Neural cell (in vitro differentiated cells): ENCODE measurements around the gene LRRC4. TPM values are rescaled to one million over a fixed set of nuclear protein-coding genes. Genes with fewer than 3 reads are reported as not detected.

Experiments
- H2AFZ ChIP-seq: fragments of 200-600, 300-800 bp; sonication (generic), shearing (Covaris generic); 2 replicates; pipeline ENCODE4 v1.6.0; 2014; ENCODE audit warnings: low read depth, mild to moderate bottlenecking, antibody characterized with exemption, low read length, moderate library complexity
- H3F3A ChIP-seq: fragments of 200-600 bp; shearing (Covaris generic); 2 replicates; pipeline ENCODE4 v1.6.1; 2016; ENCODE audit warnings: mild to moderate bottlenecking, moderate library complexity, mixed read lengths, antibody characterized with exemption, low read length; ENCODE audit not compliant: insufficient read depth, poor library complexity, severe bottlenecking
- H3K27ac ChIP-seq: fragments of 200-600, 300-800 bp; sonication (generic), shearing (Covaris generic); 2 replicates; pipeline ENCODE4 v1.5.1; 2014; ENCODE audit warnings: mild to moderate bottlenecking, low read length, moderate library complexity
- H3K27me3 ChIP-seq: fragments of 300-800, 200-600 bp; sonication (generic), shearing (Covaris generic); 2 replicates; pipeline ENCODE4 v1.6.0; 2014; ENCODE audit warnings: mild to moderate bottlenecking, low read depth, low read length, moderate library complexity; ENCODE audit not compliant: insufficient read depth
- H3K36me3 ChIP-seq: fragments of 300-800, 200-600 bp; sonication (generic), shearing (Covaris generic); 2 replicates; pipeline ENCODE4 v1.5.1; 2014; ENCODE audit warnings: mild to moderate bottlenecking, antibody characterized with exemption, low read length, moderate library complexity; ENCODE audit not compliant: insufficient read depth
- H3K4me2 ChIP-seq: fragments of 300-800, 200-600 bp; sonication (generic), shearing (Covaris generic); 2 replicates; pipeline ENCODE4 v1.6.0; 2014; ENCODE audit warnings: mild to moderate bottlenecking, low read length
- H3K4me3 ChIP-seq: fragments of 300-800, 200-600 bp; sonication (generic), shearing (Covaris generic); 2 replicates; pipeline ENCODE4 v1.5.1; 2014; ENCODE audit warnings: mild to moderate bottlenecking, low read length, moderate library complexity
- H3K79me2 ChIP-seq: fragments of 200-600 bp; shearing (Covaris generic); replicated peaks from 2 replicates; pipeline ENCODE4 v1.6.0; 2014; ENCODE audit warnings: mild to moderate bottlenecking, low read length, moderate library complexity; ENCODE audit not compliant: insufficient read depth
- H3K9ac ChIP-seq: fragments of 300-800, 200-600 bp; sonication (generic), shearing (Covaris generic); 2 replicates; pipeline ENCODE4 v1.6.1; 2016; ENCODE audit warnings: mild to moderate bottlenecking, low read length, mixed read lengths
- H3K9me2 ChIP-seq: fragments of 200-600 bp; shearing (Covaris generic); 2 replicates; pipeline ENCODE4 v1.6.1; 2016; ENCODE audit warnings: mild to moderate bottlenecking, low read length, mixed read lengths; ENCODE audit not compliant: insufficient read depth
- H3K9me3 ChIP-seq: fragments of 200-600, 300-800 bp; sonication (generic), shearing (Covaris generic); 2 replicates; pipeline ENCODE4 v1.6.1; 2016; ENCODE audit warnings: mild to moderate bottlenecking, mixed run types, low read length, moderate library complexity, mixed read lengths
- H4K20me1 ChIP-seq: fragments of 200-600 bp; shearing (Covaris generic); 2 replicates; pipeline ENCODE4 v1.6.1; 2016; ENCODE audit warnings: mild to moderate bottlenecking, mixed run types; ENCODE audit not compliant: insufficient read depth
- EZH2 ChIP-seq: fragments of 200-600, 300-800 bp; shearing (Covaris generic), sonication (generic); IDR thresholded peaks from 2 replicates; pipeline ENCODE4 v1.6.1; 2014; ENCODE audit warnings: antibody characterized with exemption, low read length, borderline replicate concordance, mild to moderate bottlenecking; ENCODE audit not compliant: insufficient read depth, poor library complexity, severe bottlenecking
- MXI1 ChIP-seq: fragments of 450-650 bp; conservative IDR thresholded peaks from 2 replicates; pipeline ENCODE4 v1.6.1; 2014; ENCODE audit warnings: antibody characterized with exemption, mild to moderate bottlenecking; ENCODE audit not compliant: poor library complexity, severe bottlenecking
- POLR2AphosphoS5 ChIP-seq: IDR thresholded peaks from 2 replicates; pipeline ENCODE4 v1.6.1; 2012
- polyA plus RNA-seq: library from polyadenylated mRNA; depleted of rRNA; stranded (reverse); fragments of >200 nt; gene quantifications from 2 replicates; pipeline ENCODE4 v1.2.3, GENCODE V29; 2014
- TF ChIP-seq, protein P1 (sequence below): fragments of 450-650 bp; IDR thresholded peaks from 2 replicates; pipeline ENCODE4 v1.5.1; 2014; ENCODE audit warnings: antibody characterized with exemption, mild to moderate bottlenecking, moderate library complexity; ENCODE audit not compliant: poor library complexity, severe bottlenecking
- TF ChIP-seq, protein P2 (sequence below): IDR thresholded peaks from 2 replicates; pipeline ENCODE4 v1.6.1; 2012; ENCODE audit warnings: borderline replicate concordance

The LRRC4 gene
- polyA plus RNA-seq, 1 donor from 2014 or later = 15.7 TPM

DNA sequence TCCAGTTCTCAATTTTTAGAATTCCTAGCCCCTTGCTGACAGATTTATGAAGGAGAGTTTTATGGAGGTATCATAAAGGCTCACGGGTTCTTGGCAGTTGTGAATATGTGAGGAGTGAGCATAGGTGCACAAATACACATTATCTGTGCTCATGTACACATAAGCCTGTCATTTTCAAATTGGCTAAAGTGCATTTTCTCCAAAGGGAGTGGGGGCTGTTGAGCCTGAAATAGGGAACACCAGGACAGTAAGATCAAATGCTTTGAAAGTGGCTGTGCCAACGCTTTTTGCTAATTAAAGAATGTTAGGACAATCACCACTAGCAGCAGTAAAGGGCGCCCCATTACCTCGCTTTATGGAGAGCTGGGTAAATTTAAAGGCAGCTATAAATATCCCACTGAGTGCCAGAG, 8.3 kb upstream of the LRRC4 start:
- H3K4me3 ChIP-seq = no peak overlapping the region
- no peak overlapping the region for H2AFZ ChIP-seq
- H3K9me2 ChIP-seq = no peaks in the 10 kb centered on the region
- H4K20me1 ChIP-seq = no peaks in the 10 kb centered on the region
- no peaks in the 10 kb centered on the region for H3K9me3 ChIP-seq
- no peaks in the 10 kb centered on the region for H3K36me3 ChIP-seq
- H3K27ac ChIP-seq = no peak overlapping the region
- H3F3A ChIP-seq = no peaks in the 10 kb centered on the region
- H3K27me3 ChIP-seq = no peaks in the 10 kb centered on the region
- no peak overlapping the region for H3K9ac ChIP-seq
- no peaks in the 10 kb centered on the region for H3K79me2 ChIP-seq
- no peak overlapping the region for H3K4me2 ChIP-seq
- peak; percentile 48 for TF ChIP-seq POLR2AphosphoS5
- TF ChIP-seq MXI1 = no peak
- TF ChIP-seq, protein P1, sequence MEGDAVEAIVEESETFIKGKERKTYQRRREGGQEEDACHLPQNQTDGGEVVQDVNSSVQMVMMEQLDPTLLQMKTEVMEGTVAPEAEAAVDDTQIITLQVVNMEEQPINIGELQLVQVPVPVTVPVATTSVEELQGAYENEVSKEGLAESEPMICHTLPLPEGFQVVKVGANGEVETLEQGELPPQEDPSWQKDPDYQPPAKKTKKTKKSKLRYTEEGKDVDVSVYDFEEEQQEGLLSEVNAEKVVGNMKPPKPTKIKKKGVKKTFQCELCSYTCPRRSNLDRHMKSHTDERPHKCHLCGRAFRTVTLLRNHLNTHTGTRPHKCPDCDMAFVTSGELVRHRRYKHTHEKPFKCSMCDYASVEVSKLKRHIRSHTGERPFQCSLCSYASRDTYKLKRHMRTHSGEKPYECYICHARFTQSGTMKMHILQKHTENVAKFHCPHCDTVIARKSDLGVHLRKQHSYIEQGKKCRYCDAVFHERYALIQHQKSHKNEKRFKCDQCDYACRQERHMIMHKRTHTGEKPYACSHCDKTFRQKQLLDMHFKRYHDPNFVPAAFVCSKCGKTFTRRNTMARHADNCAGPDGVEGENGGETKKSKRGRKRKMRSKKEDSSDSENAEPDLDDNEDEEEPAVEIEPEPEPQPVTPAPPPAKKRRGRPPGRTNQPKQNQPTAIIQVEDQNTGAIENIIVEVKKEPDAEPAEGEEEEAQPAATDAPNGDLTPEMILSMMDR = no peak
- TF ChIP-seq, protein P2, sequence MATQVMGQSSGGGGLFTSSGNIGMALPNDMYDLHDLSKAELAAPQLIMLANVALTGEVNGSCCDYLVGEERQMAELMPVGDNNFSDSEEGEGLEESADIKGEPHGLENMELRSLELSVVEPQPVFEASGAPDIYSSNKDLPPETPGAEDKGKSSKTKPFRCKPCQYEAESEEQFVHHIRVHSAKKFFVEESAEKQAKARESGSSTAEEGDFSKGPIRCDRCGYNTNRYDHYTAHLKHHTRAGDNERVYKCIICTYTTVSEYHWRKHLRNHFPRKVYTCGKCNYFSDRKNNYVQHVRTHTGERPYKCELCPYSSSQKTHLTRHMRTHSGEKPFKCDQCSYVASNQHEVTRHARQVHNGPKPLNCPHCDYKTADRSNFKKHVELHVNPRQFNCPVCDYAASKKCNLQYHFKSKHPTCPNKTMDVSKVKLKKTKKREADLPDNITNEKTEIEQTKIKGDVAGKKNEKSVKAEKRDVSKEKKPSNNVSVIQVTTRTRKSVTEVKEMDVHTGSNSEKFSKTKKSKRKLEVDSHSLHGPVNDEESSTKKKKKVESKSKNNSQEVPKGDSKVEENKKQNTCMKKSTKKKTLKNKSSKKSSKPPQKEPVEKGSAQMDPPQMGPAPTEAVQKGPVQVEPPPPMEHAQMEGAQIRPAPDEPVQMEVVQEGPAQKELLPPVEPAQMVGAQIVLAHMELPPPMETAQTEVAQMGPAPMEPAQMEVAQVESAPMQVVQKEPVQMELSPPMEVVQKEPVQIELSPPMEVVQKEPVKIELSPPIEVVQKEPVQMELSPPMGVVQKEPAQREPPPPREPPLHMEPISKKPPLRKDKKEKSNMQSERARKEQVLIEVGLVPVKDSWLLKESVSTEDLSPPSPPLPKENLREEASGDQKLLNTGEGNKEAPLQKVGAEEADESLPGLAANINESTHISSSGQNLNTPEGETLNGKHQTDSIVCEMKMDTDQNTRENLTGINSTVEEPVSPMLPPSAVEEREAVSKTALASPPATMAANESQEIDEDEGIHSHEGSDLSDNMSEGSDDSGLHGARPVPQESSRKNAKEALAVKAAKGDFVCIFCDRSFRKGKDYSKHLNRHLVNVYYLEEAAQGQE = no peak

DNA sequence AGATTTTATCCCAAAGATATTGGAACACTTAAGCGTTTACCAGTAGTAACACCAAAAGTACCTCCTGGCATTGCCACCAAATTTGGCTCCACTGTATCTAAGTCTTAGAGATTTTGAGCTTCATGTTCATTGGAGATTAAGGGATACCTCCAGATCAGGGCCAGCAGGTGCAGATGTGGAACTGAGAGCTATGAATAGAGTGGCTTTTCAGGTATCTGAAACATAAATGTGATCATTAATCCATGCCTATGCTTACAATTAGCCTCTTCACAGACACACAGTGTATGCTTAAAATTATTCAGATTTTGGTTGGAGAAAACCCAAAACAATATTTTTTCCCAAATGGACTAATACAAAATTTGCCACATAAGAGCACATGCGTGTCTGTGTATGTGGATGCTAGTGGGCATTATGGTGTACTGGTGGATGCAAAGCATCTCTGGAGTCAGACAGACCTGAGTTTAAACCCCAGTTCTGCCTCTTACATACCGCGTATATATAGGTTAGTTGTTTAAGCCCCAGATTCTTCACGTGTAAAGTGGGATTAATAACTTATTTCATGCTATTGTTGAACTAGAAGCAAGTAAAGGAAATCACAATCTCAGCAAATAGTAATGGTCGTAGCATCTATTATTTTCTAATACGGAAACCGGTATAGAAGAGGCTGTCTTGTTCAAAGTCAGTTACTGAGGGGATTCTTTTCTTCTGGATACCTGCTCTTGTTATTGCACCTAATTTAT, 6.8 kb upstream of the LRRC4 start:
- no peaks in the 10 kb centered on the region for H3K27me3 ChIP-seq
- no peaks in the 10 kb centered on the region for H3F3A ChIP-seq
- no peaks in the 10 kb centered on the region for H3K36me3 ChIP-seq
- no peak overlapping the region for H3K4me3 ChIP-seq
- TF ChIP-seq, protein P2 = no peak
- TF ChIP-seq EZH2 = no peak
- no peaks in the 10 kb centered on the region for H3K9me2 ChIP-seq
- H3K79me2 ChIP-seq = no peaks in the 10 kb centered on the region
- no peaks in the 10 kb centered on the region for H4K20me1 ChIP-seq
- H3K9ac ChIP-seq = no peak overlapping the region
- H3K9me3 ChIP-seq = no peaks in the 10 kb centered on the region
- H2AFZ ChIP-seq = no peak overlapping the region
- H3K4me2 ChIP-seq = no peak overlapping the region
- H3K27ac ChIP-seq = no peak overlapping the region
